Testis (tissue), 3 donors: Measurements from ENCODE around the gene CDH4. TPM values are rescaled to one million over a fixed set of nuclear protein-coding genes. Genes with fewer than 3 reads are reported as not detected.
A peak's percentile ranks its signal among the peaks of the same experiment; 100 is the strongest.

Source experiments
- DNase-seq: peaks from one replicate; pipeline ENCODE4 v3.0.0-alpha.2; 2019
- H3K27ac ChIP-seq, 2 donors: fragments of 200-600 bp; sonication (generic); one replicate each; pipeline ENCODE4 v1.5.1; 2019
- H3K27me3 ChIP-seq: fragments of 200-600 bp; sonication (generic); one replicate; pipeline ENCODE4 v1.5.1; 2019
- H3K36me3 ChIP-seq: fragments of 200-600 bp; sonication (generic); one replicate; pipeline ENCODE4 v1.5.1; 2017; ENCODE audit warnings: low read depth; ENCODE audit errors: missing control alignments
- H3K4me1 ChIP-seq: fragments of 200-600 bp; sonication (generic); one replicate; pipeline ENCODE4 v1.5.1; 2019
- H3K4me3 ChIP-seq, 2 donors: fragments of 200-600 bp; sonication (generic); one replicate each; pipeline ENCODE4 v1.5.1; 2017 to 2019
- H3K9me3 ChIP-seq: fragments of 200-600 bp; sonication (generic); one replicate; pipeline ENCODE4 v1.5.1; 2017
- POLR2A ChIP-seq: fragments of 450-650 bp; IDR thresholded peaks from one replicate; pipeline ENCODE4 v1.6.1; 2017; ENCODE audit warnings: antibody characterized with exemption, mild to moderate bottlenecking, moderate library complexity
- WGBS, 2 donors: methylation state at CpG; one replicate each; pipeline ENCODE4 v1.1.5; 2018; 5-methylcytosine and 5-hydroxymethylcytosine counted together
- intact Hi-C: fragments of 100-400 bp; cut with DNase I; formaldehyde crosslinking; loops from one replicate; pipeline ENCODE4 v1.15.1; 2023; ENCODE audit warnings: low total_unique reads
- polyA plus RNA-seq: library from polyadenylated mRNA; stranded (reverse); fragments of 350-450 nt; fragmentation: Illumina TruSeq; extraction: RNeasy Lipid Tissue Mini Kit (QIAGEN cat#74804); gene quantifications from one replicate; pipeline ENCODE4 v1.2.3, GENCODE V29; 2014; ENCODE audit warnings: low read depth, low replicate concordance; ENCODE audit not compliant: insufficient read depth
- total RNA-seq, 2 donors: library from RNA; depleted of rRNA; stranded (reverse); fragments of >200 nt; gene quantifications; one replicate each; pipeline ENCODE4 v1.2.3, GENCODE V29; 2016
- TF ChIP-seq, protein P1 (sequence below), 3 experiments: fragments of 450-650 bp in 2 of 3; fragments of 200-600 bp in 1 of 3; sonication (generic) in 1 of 3; IDR thresholded peaks; one replicate each; pipeline ENCODE4 v1.5.1; 2016 to 2019; ENCODE audit warnings: antibody characterized with exemption in 3 of 3, mild to moderate bottlenecking in 2 of 3, moderate library complexity in 1 of 3

Gene CDH4
- total and polyA plus RNA-seq, 3 donors from 2014 or later, result 1.4 to 3.3 (median 1.9) TPM

GRCh38 chr20:61757678-61758563, 505.9 kb downstream of the CDH4 start:
- no peaks in the 10 kb centered on the region for H3K27me3 ChIP-seq
- 81 to 86% methylated on average over 20 to 24 of the region's 25 CpGs for WGBS, 2 donors
- H3K4me1 ChIP-seq, result peaks cover 13% of the 10 kb centered on the region
- TF ChIP-seq, protein P1, sequence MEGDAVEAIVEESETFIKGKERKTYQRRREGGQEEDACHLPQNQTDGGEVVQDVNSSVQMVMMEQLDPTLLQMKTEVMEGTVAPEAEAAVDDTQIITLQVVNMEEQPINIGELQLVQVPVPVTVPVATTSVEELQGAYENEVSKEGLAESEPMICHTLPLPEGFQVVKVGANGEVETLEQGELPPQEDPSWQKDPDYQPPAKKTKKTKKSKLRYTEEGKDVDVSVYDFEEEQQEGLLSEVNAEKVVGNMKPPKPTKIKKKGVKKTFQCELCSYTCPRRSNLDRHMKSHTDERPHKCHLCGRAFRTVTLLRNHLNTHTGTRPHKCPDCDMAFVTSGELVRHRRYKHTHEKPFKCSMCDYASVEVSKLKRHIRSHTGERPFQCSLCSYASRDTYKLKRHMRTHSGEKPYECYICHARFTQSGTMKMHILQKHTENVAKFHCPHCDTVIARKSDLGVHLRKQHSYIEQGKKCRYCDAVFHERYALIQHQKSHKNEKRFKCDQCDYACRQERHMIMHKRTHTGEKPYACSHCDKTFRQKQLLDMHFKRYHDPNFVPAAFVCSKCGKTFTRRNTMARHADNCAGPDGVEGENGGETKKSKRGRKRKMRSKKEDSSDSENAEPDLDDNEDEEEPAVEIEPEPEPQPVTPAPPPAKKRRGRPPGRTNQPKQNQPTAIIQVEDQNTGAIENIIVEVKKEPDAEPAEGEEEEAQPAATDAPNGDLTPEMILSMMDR (IDR thresholded peaks at IDR 0.05), result no peak
- no peak for TF ChIP-seq POLR2A
- H3K27ac ChIP-seq, result no peak overlapping the region
- H3K36me3 ChIP-seq, result no peaks in the 10 kb centered on the region
- H3K9me3 ChIP-seq, result no peaks in the 10 kb centered on the region
- DNase-seq, result no peak
- no peak overlapping the region for H3K4me3 ChIP-seq
- intact Hi-C loops, result no loop called here

GRCh38 chr20:61758564-61759200, 506.6 kb downstream of the CDH4 start:
- no peak overlapping the region for H3K27ac ChIP-seq
- TF ChIP-seq, protein P1 (IDR thresholded peaks at IDR 0.05), result no peak
- no peak for TF ChIP-seq POLR2A
- H3K4me1 ChIP-seq, result peaks cover 13% of the 10 kb centered on the region
- H3K36me3 ChIP-seq, result no peaks in the 10 kb centered on the region
- no peak overlapping the region for H3K4me3 ChIP-seq
- intact Hi-C loops, result no loop called here
- 78 to 91% methylated on average over 11 to 25 of the region's 25 CpGs for WGBS, 2 donors
- no peak for DNase-seq
- H3K9me3 ChIP-seq, result no peaks in the 10 kb centered on the region
- no peaks in the 10 kb centered on the region for H3K27me3 ChIP-seq

- H3K4me1 ChIP-seq, result peaks cover 13% of the 10 kb centered on the region
- no peaks in the 10 kb centered on the region for H3K36me3 ChIP-seq
- no peaks in the 10 kb centered on the region for H3K9me3 ChIP-seq
- intact Hi-C loops, result no loop called here
- no peaks in the 10 kb centered on the region for H3K27me3 ChIP-seq
- peak overlapping the region; percentile 47 to 70 for H3K27ac ChIP-seq
- TF ChIP-seq, protein P1 (IDR thresholded peaks at IDR 0.05), result no peak
- TF ChIP-seq POLR2A, result no peak
- 57 to 60% methylated on average over 22 of the region's 22 CpGs for WGBS, 2 donors
- DNase-seq, result peak; percentile 52
- no peak overlapping the region for H3K4me3 ChIP-seq
Observed at GRCh38 chr20:61759286-61760065, 507.4 kb downstream of the CDH4 start.

- intact Hi-C loops, result no loop called here
- H3K27ac ChIP-seq, result peak overlapping the region; percentile 47 to 70
- peaks cover 13% of the 10 kb centered on the region for H3K4me1 ChIP-seq
- TF ChIP-seq, protein P1 (IDR thresholded peaks at IDR 0.05), result no peak
- TF ChIP-seq POLR2A, result no peak
- H3K9me3 ChIP-seq, result no peaks in the 10 kb centered on the region
- WGBS, 2 donors, result 62% methylated on average over 8 to 11 of the region's 11 CpGs
- DNase-seq, result peak; percentile 43
- no peak overlapping the region for H3K4me3 ChIP-seq
- H3K27me3 ChIP-seq, result no peaks in the 10 kb centered on the region
- no peaks in the 10 kb centered on the region for H3K36me3 ChIP-seq
Observed at GRCh38 chr20:61760321-61760720, 508.3 kb downstream of the CDH4 start.
